Left lung (tissue), 10 donors: Measurements from ENCODE around the gene BPIFB6. TPM values are rescaled to one million over a fixed set of nuclear protein-coding genes. Genes with fewer than 3 reads are reported as not detected.

Source experiments
- ATAC-seq: fragments of 200-7000 bp; cut with Tn5 transposase; one replicate; pipeline ENCODE4 v1.9.1; 2020; ENCODE audit warnings: moderate library complexity
- DNase-seq, 4 donors: peaks; one replicate each; pipeline ENCODE4 v3.0.0-alpha.2; 2013 to 2020
- H3K27ac ChIP-seq, 2 donors: fragments of 200-600 bp; sonication (generic) in 1 of 2; one replicate each; pipeline versions ENCODE4 v1.5.0 to v1.8.0; 2020 to 2021
- H3K27me3 ChIP-seq, 2 donors: fragments of 200-600 bp; sonication (generic) in 1 of 2; one replicate each; pipeline versions ENCODE4 v1.5.0 to v1.8.0; 2020 to 2021
- H3K36me3 ChIP-seq, 2 donors: fragments of 200-600 bp; sonication (generic) in 1 of 2; one replicate each; pipeline versions ENCODE4 v1.5.0 to v1.8.0; 2020 to 2021
- H3K4me1 ChIP-seq, 2 donors: fragments of 200-600 bp; one replicate each; pipeline ENCODE4 v1.8.0; 2021
- H3K4me3 ChIP-seq, 2 donors: fragments of 200-600 bp; sonication (generic) in 1 of 2; one replicate each; pipeline versions ENCODE4 v1.5.0 to v1.8.0; 2020 to 2021; ENCODE audit warnings: mild to moderate bottlenecking in 1 of 2
- H3K9me3 ChIP-seq, 2 donors: fragments of 200-600 bp; sonication (generic) in 1 of 2; one replicate each; pipeline versions ENCODE4 v1.5.0 to v1.8.0; 2020 to 2021
- intact Hi-C, 2 donors: fragments of 100-400 bp; cut with DNase I; formaldehyde crosslinking; loops; one replicate each; pipeline versions ENCODE4 v1.11.2 to v1.14.2; 2022
- polyA plus RNA-seq, 6 donors: library from polyadenylated mRNA; unstranded; fragments of 120-200 nt; gene quantifications; one replicate each; pipeline ENCODE4 v1.2.1, GENCODE V29; 2013; ENCODE audit not compliant: insufficient read length in 6 of 6
- total RNA-seq, 2 donors: library from RNA; stranded (reverse); fragmentation: NEBNext Ultra II Directional; extraction: Animal tissue kit (Norgen Biotek cat#: 25700); gene quantifications; one replicate each; pipeline ENCODE4 v1.2.1, GENCODE V29; 2021
- TF ChIP-seq, protein P1 (sequence below), 2 donors: fragments of 200-600 bp; sonication (generic) in 1 of 2; IDR thresholded peaks; one replicate each; pipeline versions ENCODE4 v1.5.0 to v1.8.0; 2021; ENCODE audit warnings: antibody characterized with exemption in 2 of 2
- donor health status: DM: no; HTN: yes; CAD: no.
- donor health status: DM: no; HTN: no; CAD: no.

Gene BPIFB6
- total and polyA plus RNA-seq, 8 donors: not detected

DNA sequence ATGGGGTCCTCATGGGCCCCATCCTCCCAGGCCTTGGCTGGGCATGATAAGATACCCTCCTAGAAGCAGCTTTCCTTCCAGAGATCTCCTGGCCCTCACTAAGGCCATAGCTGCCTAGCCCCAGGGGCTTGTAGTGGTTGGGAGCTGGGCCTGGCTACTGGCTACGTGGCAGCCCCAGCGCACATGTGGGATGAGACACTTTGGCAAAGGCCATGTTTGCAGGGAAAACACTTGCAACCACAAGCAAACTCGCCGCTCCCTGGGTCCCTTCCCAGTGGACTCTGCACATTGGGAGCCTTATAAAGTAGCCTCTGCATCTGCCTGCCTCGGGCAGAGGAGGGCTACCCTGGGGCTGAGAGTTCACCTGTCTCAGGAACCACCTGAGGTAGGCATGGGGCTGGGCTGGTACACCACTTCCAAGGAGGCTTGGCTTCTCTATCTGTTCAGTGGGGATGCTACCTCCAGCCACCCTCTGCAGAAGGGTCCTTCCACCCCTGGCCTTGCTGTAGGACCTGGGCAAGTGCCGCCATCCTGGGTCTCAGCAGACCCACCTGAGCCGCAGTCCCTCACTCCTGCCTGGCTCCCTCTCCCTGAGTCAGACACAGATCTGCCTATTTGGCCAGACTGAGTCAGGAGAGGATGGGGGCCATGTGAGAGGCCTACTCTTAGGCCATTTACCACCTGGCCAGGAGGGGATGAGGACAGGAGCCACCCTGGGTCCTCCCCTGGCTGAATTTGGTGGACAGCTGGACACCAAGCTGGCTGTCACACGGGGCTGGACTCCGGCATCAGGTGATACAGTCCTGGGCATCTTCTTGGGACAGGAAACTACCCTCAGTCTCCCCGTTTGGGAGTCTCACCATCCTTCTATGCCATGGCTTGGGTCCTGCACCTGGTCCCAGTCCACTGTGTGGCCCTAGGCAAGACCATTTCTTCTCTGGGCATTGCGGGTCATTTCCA lies 23.8 kb upstream of the BPIFB6 start, which contains the start of gene BPIFB2:
Gene BPIFB2 (plus strand): TSS at position 329 of the 960 bp plus-strand sequence. CDS start 871 bp downstream, outside the sequence.
- Histone ChIP-seq H3K9me3 (peaks cover 0 to 5% of the 10 kb centered on the region in 2 donors), H3K4me1 (no peaks in the 10 kb centered on the region), H3K4me3 (no peak within 1 kb of the TSS), H3K27me3 (peaks cover 0 to 17% of the 10 kb centered on the region in 2 donors), H3K27ac (no peak within 1 kb of the TSS), H3K36me3 (no peaks in the 10 kb centered on the region)
- DNase-seq (no peak), ATAC-seq (no peak)
- intact Hi-C loops: no loop called here
- TF ChIP-seq, protein P1, sequence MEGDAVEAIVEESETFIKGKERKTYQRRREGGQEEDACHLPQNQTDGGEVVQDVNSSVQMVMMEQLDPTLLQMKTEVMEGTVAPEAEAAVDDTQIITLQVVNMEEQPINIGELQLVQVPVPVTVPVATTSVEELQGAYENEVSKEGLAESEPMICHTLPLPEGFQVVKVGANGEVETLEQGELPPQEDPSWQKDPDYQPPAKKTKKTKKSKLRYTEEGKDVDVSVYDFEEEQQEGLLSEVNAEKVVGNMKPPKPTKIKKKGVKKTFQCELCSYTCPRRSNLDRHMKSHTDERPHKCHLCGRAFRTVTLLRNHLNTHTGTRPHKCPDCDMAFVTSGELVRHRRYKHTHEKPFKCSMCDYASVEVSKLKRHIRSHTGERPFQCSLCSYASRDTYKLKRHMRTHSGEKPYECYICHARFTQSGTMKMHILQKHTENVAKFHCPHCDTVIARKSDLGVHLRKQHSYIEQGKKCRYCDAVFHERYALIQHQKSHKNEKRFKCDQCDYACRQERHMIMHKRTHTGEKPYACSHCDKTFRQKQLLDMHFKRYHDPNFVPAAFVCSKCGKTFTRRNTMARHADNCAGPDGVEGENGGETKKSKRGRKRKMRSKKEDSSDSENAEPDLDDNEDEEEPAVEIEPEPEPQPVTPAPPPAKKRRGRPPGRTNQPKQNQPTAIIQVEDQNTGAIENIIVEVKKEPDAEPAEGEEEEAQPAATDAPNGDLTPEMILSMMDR (IDR thresholded peaks at IDR 0.05): no peak

GRCh38 chr20:33008336-33009213 lies 22.9 kb upstream of the BPIFB6 start:
- no peak for ATAC-seq

DNA sequence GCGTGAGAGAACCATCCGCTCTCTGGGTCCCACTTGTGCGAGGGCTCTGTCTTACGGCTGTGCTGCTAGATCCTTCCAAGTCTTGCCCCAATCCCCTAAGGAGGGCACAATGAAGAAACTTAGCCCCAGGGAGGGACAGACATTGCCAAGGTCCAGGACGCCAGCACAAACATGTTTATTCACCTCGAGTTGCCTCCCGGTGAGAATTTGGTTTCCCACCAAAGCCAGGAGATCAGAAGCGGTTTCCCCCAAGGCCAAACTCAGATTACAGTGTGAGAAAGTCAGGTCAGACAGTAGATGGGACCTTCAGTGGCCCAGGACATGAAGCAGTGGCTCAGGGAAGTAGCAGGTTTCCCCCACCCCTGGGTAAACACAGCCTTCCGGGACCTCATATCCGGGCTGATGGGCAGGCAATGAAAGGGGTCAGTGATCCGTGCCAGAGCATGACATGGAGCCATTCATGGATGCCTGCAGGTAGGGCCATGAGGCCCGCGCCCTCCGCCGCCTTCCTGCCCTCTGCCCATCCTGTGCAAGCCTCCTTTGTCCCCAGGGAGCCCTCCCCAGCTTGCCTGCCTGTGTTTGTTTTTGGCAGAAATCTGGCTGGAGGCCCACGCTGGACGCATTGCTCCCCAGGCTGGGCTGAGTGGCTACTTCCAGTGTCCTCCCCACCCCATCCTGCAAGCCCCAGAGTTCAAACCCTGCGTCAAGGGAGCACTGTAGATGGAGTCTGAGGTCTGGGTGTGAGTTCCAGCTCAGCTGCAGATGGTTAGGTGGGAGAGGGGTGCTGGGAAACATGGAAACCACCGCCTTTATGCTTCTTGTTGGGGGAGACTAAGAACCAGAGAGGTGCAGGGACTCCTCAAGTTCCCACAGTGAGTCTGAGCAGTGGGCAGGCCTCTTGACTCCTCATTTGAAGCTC lies 22.0 kb upstream of the BPIFB6 start:
- H3K9me3 ChIP-seq: peaks cover 0 to 5% of the 10 kb centered on the region in 2 donors
- intact Hi-C loops: no loop called here

More at GRCh38 chr20:33008336-33009213, 22.9 kb upstream of the BPIFB6 start:
- TF ChIP-seq, protein P1 (IDR thresholded peaks at IDR 0.05): no peak
- H3K4me1 ChIP-seq: no peaks in the 10 kb centered on the region
- H3K9me3 ChIP-seq: peaks cover 0 to 5% of the 10 kb centered on the region in 2 donors
- no peak overlapping the region for H3K27ac ChIP-seq
- DNase-seq: no peak
- no peaks in the 10 kb centered on the region for H3K36me3 ChIP-seq
- no peak overlapping the region for H3K4me3 ChIP-seq
- intact Hi-C loops: no loop called here
- H3K27me3 ChIP-seq: peaks cover 0 to 27% of the 10 kb centered on the region in 2 donors

DNA sequence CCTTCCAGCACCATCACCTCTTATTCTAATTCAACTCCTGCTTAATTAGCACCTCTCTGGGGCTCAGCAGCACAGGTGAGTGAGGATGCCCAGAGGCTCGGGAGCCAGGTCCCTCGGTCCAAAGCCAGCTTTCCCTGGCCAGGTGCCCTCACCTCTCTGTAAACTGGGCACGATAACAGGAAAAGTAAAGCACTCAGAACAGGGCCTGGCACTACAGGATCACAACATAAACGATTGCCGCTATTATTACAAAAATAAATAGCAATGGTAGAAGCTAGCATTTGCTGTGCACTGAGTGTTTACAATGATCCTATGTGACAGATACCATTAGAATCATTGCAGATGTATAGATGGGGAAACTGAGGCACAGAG lies 21.3 kb upstream of the BPIFB6 start:
- Histone ChIP-seq H3K4me3 (no peak overlapping the region), H3K9me3 (peaks cover 0 to 2% of the 10 kb centered on the region in 2 donors), H3K36me3 (no peaks in the 10 kb centered on the region), H3K4me1 (no peaks in the 10 kb centered on the region), H3K27ac (no peak overlapping the region), H3K27me3 (peaks cover 0 to 41% of the 10 kb centered on the region in 2 donors)
- intact Hi-C loops: no loop called here
- DNase-seq (no peak), ATAC-seq (no peak)
- TF ChIP-seq, protein P1 (IDR thresholded peaks at IDR 0.05): no peak

More for the DNA sequence above, 22.0 kb upstream of the BPIFB6 start:
- Histone ChIP-seq H3K27me3 (peaks cover 0 to 35% of the 10 kb centered on the region in 2 donors), H3K4me1 (no peaks in the 10 kb centered on the region), H3K36me3 (no peaks in the 10 kb centered on the region), H3K27ac (no peak overlapping the region), H3K4me3 (no peak overlapping the region)
- TF ChIP-seq, protein P1 (IDR thresholded peaks at IDR 0.05): no peak
- no peak for ATAC-seq
- no peak for DNase-seq
